HepG2 (cell line): ENCODE data around the gene CDK5RAP1. TPM values are rescaled to one million over a fixed set of nuclear protein-coding genes. Genes with fewer than 3 reads are reported as not detected.

Source experiments
- ATAC-seq: fragments of 200-7000 bp; cut with Tn5 transposase; 3 replicates; pipeline ENCODE4 v1.9.1; 2020; ENCODE audit warnings: mild to moderate bottlenecking, moderate library complexity
- BruUV-seq: library from RNA; stranded (reverse); fragments of 400-500 nt; replicated peaks from 2 replicates; lab custom pipeline; 2021; lab: Mats Ljungman, UMichigan
- CTCF ChIA-PET: fragments of 300-600 bp; formaldehyde crosslinking; extraction: SDS; loops from one replicate; lab custom pipeline; 2021; ENCODE audit warnings: low total read pairs, inconsistent platforms, low intra/inter-chr PET ratio; lab: Yijun Ruan, JAX
- POLR2A ChIA-PET: fragments of 350-600 bp; sonication (Branson Sonifier 250); formaldehyde crosslinking; loops from one replicate; lab custom pipeline; 2020; ENCODE audit warnings: antibody characterized with exemption, inconsistent platforms; lab: Yijun Ruan, JAX
- DNase-seq: peaks from one replicate; pipeline ENCODE4 v3.0.0-alpha.2; 2015; ENCODE audit warnings: low spot score
- FAIRE-seq: peaks from 3 replicates; lab custom pipeline; 2011; peaks lifted over from hg19 to GRCh38; lab: Jason Lieb, UNC
- H2AFZ ChIP-seq: one replicate; pipeline ENCODE4 v1.6.1; 2011; ENCODE audit warnings: low read length, inconsistent platforms
- H3K27ac ChIP-seq: fragments of 300-600 bp; 3 replicates; pipeline ENCODE4 v1.8.0; 2011; ENCODE audit warnings: mixed run types, mild to moderate bottlenecking, mixed read lengths, low read length, inconsistent platforms; ENCODE audit not compliant: insufficient read depth; ENCODE audit errors: extremely low read length
- H3K27me3 ChIP-seq, 2 experiments: fragments of 200-600 bp in 1 of 2; 2 replicates in 1 of 2; 3 replicates in 1 of 2; pipeline versions ENCODE4 v1.6.0 to v1.8.0; 2011; ENCODE audit warnings: low read length in 2 of 2, mild to moderate bottlenecking in 2 of 2, moderate library complexity in 2 of 2, inconsistent platforms in 1 of 2; ENCODE audit not compliant: insufficient read depth in 2 of 2, control insufficient read depth in 1 of 2
- H3K36me3 ChIP-seq, 2 experiments: fragments of 200-600 bp in 1 of 2; replicated peaks in 1 of 2; 2 replicates in 1 of 2; 3 replicates in 1 of 2; pipeline versions ENCODE4 v1.5.1 to v1.8.0; 2011; ENCODE audit warnings: low read length in 2 of 2, inconsistent platforms in 1 of 2; ENCODE audit not compliant: insufficient read depth in 2 of 2, control insufficient read depth in 1 of 2
- H3K4me1 ChIP-seq: 2 replicates; pipeline ENCODE4 v1.5.1; 2012; ENCODE audit warnings: low read length, inconsistent platforms; ENCODE audit not compliant: insufficient read depth
- H3K4me2 ChIP-seq: 2 replicates; pipeline ENCODE4 v1.6.0; 2011; ENCODE audit warnings: low read depth, low read length, inconsistent platforms
- H3K4me3 ChIP-seq, 3 experiments: fragments of 200-600 bp in 1 of 3; sonication (generic), shearing (Covaris generic) in 1 of 3; replicated peaks in 1 of 3; 2 replicates each; pipeline ENCODE4 v1.5.1; 2011 to 2016; ENCODE audit warnings: low read length in 3 of 3, inconsistent platforms in 2 of 3, low read depth in 2 of 3, mild to moderate bottlenecking in 2 of 3, control low read depth in 1 of 3, mixed read lengths in 1 of 3; ENCODE audit not compliant: insufficient read depth in 1 of 3
- H3K79me2 ChIP-seq: one replicate; pipeline ENCODE4 v1.6.1; 2011; ENCODE audit warnings: low read length, inconsistent platforms; ENCODE audit not compliant: insufficient read depth
- H3K9ac ChIP-seq: 2 replicates; pipeline ENCODE4 v1.6.0; 2011; ENCODE audit warnings: mild to moderate bottlenecking, low read depth, low read length, inconsistent platforms; ENCODE audit not compliant: insufficient read depth
- H3K9me3 ChIP-seq: 2 replicates; pipeline ENCODE4 v1.5.1; 2012; ENCODE audit warnings: mild to moderate bottlenecking, low read length
- H4K20me1 ChIP-seq: 2 replicates; pipeline ENCODE4 v1.6.0; 2011; ENCODE audit warnings: inconsistent platforms, mild to moderate bottlenecking, low read length, moderate library complexity; ENCODE audit not compliant: insufficient read depth
- CENPX ChIP-seq: sonication (generic); formaldehyde crosslinking; IDR thresholded peaks from 2 replicates; pipeline ENCODE4 v1.9.0; 2021; ENCODE audit warnings: mild to moderate bottlenecking, missing genetic modification reagents, moderate library complexity
- FOXC1 ChIP-seq: sonication (generic); formaldehyde crosslinking; IDR thresholded peaks from 2 replicates; pipeline ENCODE4 v1.8.0; 2022; ENCODE audit warnings: mild to moderate bottlenecking, missing genetic modification reagents, borderline replicate concordance
- GLI4 ChIP-seq: sonication (generic); formaldehyde crosslinking; IDR thresholded peaks from 2 replicates; pipeline ENCODE4 v1.5.1; 2020; ENCODE audit warnings: missing genetic modification reagents, mild to moderate bottlenecking, moderate library complexity, borderline replicate concordance
- HMGA1 ChIP-seq: sonication (generic); formaldehyde crosslinking; conservative IDR thresholded peaks from 2 replicates; pipeline ENCODE4 v1.4.0; 2020; ENCODE audit warnings: missing genetic modification reagents
- HNRNPUL1 ChIP-seq: fragments of 200-400 bp; formaldehyde crosslinking; IDR thresholded peaks from 2 replicates; pipeline ENCODE4 v1.6.1; 2017; ENCODE audit warnings: low read depth, mild to moderate bottlenecking, low read length, moderate library complexity
- NCOA5 ChIP-seq: sonication (generic); formaldehyde crosslinking; IDR thresholded peaks from 2 replicates; pipeline ENCODE4 v1.4.0; 2020; ENCODE audit warnings: missing genetic modification reagents
- NFKB2 ChIP-seq: sonication (generic); formaldehyde crosslinking; IDR thresholded peaks from 2 replicates; pipeline ENCODE4 v1.4.0; 2020; ENCODE audit warnings: missing genetic modification reagents, borderline replicate concordance
- PHF8 ChIP-seq: sonication (generic); formaldehyde crosslinking; IDR thresholded peaks from 2 replicates; pipeline ENCODE4 v1.5.0; 2020; ENCODE audit warnings: missing genetic modification reagents
- POLR2AphosphoS5 ChIP-seq: IDR thresholded peaks from 2 replicates; pipeline ENCODE4 v1.6.1; 2012; ENCODE audit warnings: low read depth, low read length
- RARA ChIP-seq: IDR thresholded peaks from 2 replicates; pipeline ENCODE4 v1.6.1; 2016; ENCODE audit warnings: missing genetic modification reagents, missing compliant biosample characterization
- SKI ChIP-seq: fragments of 450-650 bp; IDR thresholded peaks from one replicate; pipeline ENCODE4 v1.6.1; 2018; ENCODE audit warnings: mild to moderate bottlenecking; ENCODE audit not compliant: partially characterized antibody
- SP2 ChIP-seq: sonication (generic); formaldehyde crosslinking; IDR thresholded peaks from 2 replicates; pipeline ENCODE4 v1.5.1; 2020; ENCODE audit warnings: mild to moderate bottlenecking, missing genetic modification reagents
- ZNF205 ChIP-seq: IDR thresholded peaks from 2 replicates; pipeline ENCODE4 v1.6.1; 2018; ENCODE audit warnings: missing biosample characterization, missing genetic modification reagents
- ZNF264 ChIP-seq: sonication (generic); formaldehyde crosslinking; IDR thresholded peaks from 2 replicates; pipeline ENCODE4 v1.4.0; 2020; ENCODE audit warnings: missing genetic modification reagents
- ZNF451 ChIP-seq: sonication (generic); formaldehyde crosslinking; IDR thresholded peaks from 2 replicates; pipeline ENCODE4 v1.5.0; 2020; ENCODE audit warnings: mild to moderate bottlenecking, missing genetic modification reagents
- ZNF790 ChIP-seq: sonication (generic); formaldehyde crosslinking; IDR thresholded peaks from 2 replicates; pipeline ENCODE4 v1.8.0; 2022; ENCODE audit warnings: missing genetic modification reagents, mild to moderate bottlenecking, borderline replicate concordance
- WGBS: methylation state at CpG from one replicate; pipeline ENCODE4 v1.1.6; 2017; ENCODE audit warnings: low lambda C conversion rate; 5-methylcytosine and 5-hydroxymethylcytosine counted together
- in situ Hi-C: cut with HindIII; loops from 2 replicates; pipeline ENCODE4 v1.10.0; 2017; ENCODE audit warnings: low pct_unique_long_range_greater_than_20kb; ENCODE audit not compliant: extremely low pct_ligation_motif_present
- intact Hi-C: fragments of 100-400 bp; cut with micrococcal nuclease; formaldehyde crosslinking; loops from one replicate; pipeline ENCODE4 v1.10.0; 2022; ENCODE audit not compliant: unreplicated experiment
- polyA plus RNA-seq, 8 experiments: library from polyadenylated mRNA; depleted of rRNA in 3 of 8; stranded (reverse) in 7 of 8; unstranded in 1 of 8; fragments of >200 nt; fragmentation: Illumina TruSeq in 4 of 8; extraction: Trizol in 4 of 8; gene quantifications; 2 replicates each; pipeline versions ENCODE4 v1.2.1 to v1.2.3, GENCODE V29; 2011 to 2016; ENCODE audit warnings: low read depth in 4 of 8, missing spikeins in 1 of 8, mixed read lengths in 1 of 8; ENCODE audit not compliant: insufficient read depth in 1 of 8
- total RNA-seq, 5 experiments: library from RNA; depleted of rRNA; stranded (reverse); fragments of >200 nt; fragmentation: Illumina TruSeq; extraction: Trizol; gene quantifications; 2 replicates each; pipeline ENCODE4 v1.2.3, GENCODE V29; 2016; ENCODE audit warnings: low read depth in 1 of 5
- TF ChIP-seq, protein P1 (sequence below): sonication (generic); formaldehyde crosslinking; IDR thresholded peaks from 2 replicates; pipeline ENCODE4 v1.5.0; 2020; ENCODE audit warnings: mild to moderate bottlenecking, missing genetic modification reagents
- TF ChIP-seq, protein P2 (sequence below): IDR thresholded peaks from 2 replicates; pipeline ENCODE4 v1.6.1; 2016; ENCODE audit warnings: control low read depth
- TF ChIP-seq, protein P3 (sequence below): IDR thresholded peaks from 2 replicates; pipeline ENCODE4 v1.6.1; 2018; ENCODE audit warnings: missing genetic modification reagents

The CDK5RAP1 gene
- total and polyA plus RNA-seq, 2 of the 13 experiments (the other 11 are each of a cell fraction or from before 2014, with no cell fraction given): 53.6 to 98.2 TPM

DNA sequence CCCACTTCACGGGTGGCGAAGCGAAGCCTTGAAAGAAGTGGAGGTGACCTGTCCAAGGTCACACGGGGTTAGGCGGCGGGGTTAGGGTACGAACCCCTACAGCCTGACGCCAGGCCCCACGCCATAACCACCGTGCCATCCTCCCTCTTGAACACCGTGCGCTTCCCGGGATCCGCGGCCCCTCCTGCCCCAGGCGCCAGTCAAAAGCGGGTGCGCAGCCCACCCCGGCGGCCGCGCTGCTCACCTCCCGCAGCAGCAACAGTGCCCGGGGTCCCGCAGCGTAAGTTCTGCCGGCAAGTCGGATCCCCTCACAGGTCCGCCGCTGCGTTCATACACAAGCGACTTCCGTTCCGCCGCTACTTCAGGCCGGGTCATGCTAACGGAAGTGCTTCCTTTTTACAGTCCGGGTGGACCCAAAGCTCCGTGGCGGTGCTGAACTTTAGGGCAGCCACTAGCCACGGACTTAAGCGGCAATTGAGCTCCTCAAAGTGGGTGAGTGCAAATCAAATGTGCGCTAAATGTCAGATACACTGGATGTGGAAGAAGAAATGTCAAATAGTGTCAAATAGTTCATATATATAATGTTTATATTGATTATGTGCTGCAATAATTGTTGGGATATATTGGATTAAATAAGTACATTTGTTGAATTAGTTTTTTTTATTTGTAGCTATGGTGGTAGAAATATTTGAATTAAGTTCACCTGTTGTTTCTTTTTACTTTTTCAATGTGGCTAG, at the start of gene CDK5RAP1 (continued):
- TF ChIP-seq, protein P1, sequence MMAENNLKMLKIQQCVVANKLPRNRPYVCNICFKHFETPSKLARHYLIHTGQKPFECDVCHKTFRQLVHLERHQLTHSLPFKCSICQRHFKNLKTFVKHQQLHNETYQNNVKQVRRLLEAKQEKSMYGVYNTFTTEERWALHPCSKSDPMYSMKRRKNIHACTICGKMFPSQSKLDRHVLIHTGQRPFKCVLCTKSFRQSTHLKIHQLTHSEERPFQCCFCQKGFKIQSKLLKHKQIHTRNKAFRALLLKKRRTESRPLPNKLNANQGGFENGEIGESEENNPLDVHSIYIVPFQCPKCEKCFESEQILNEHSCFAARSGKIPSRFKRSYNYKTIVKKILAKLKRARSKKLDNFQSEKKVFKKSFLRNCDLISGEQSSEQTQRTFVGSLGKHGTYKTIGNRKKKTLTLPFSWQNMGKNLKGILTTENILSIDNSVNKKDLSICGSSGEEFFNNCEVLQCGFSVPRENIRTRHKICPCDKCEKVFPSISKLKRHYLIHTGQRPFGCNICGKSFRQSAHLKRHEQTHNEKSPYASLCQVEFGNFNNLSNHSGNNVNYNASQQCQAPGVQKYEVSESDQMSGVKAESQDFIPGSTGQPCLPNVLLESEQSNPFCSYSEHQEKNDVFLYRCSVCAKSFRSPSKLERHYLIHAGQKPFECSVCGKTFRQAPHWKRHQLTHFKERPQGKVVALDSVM: peak; percentile 19; the same call in 1 of the 2 replicates
- no peak for TF ChIP-seq HNRNPUL1
- TF ChIP-seq ZNF205 (CRISPR knock-in tag): peak; percentile 98
- TF ChIP-seq, all 625 proteins: peak for 501

DNA sequence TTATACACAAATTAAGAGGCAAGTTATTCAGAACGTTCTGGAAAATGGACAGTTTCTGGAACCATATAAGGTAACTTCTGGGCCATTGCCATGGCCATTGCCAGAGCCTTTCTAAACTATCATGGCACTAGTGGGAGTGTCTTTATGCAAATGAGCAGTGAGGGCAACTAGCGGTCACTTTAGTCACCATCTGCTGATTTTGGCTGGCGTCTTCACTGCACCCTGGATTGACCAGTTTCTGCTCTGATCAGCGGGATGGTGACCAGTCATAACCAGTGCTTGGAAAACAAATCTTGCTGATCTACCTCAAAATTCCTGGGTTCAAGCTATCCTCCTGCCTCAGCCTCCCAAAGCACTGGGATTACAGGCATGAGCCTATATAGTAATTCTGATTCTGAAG, 49.5 kb upstream of the CDK5RAP1 start:
- H3K79me2 ChIP-seq: no peaks in the 10 kb centered on the region
- H3K9ac ChIP-seq: no peak overlapping the region
- in situ Hi-C loops: no loop called here
- no peak for FAIRE-seq
- H4K20me1 ChIP-seq: no peaks in the 10 kb centered on the region
- ChIA-PET CTCF (no interaction called here), POLR2A (no interaction called here)
- H3K27ac ChIP-seq: no peak overlapping the region
- no peaks in the 10 kb centered on the region for H3K9me3 ChIP-seq
- H3K4me3 ChIP-seq: no peak overlapping the region
- H3K27me3 ChIP-seq: peaks cover 1 to 9% of the 10 kb centered on the region in 2 experiments; a peak in 3 of 5 replicates
- H2AFZ ChIP-seq: no peak overlapping the region
- H3K36me3 ChIP-seq: no peaks in the 10 kb centered on the region
- intact Hi-C loops: no loop called here
- H3K4me2 ChIP-seq: no peak overlapping the region
- DNase-seq: no peak
- WGBS: 23% methylated on average over 4 of the region's 4 CpGs
- BruUV-seq: no TSS peak
- 0 out of 2 replicates have a peak, but pooled peaks cover 9% of the 10 kb centered on the region for H3K4me1 ChIP-seq
- peak; percentile 41 for ATAC-seq
- TF ChIP-seq FOXC1 (CRISPR knock-in tag) (no peak), RARA (0 out of 2 replicates have a peak, but pooled peaks have one; percentile 32), SKI (peak; percentile 34), ZNF451 (CRISPR knock-in tag) (no peak), PHF8 (0 out of 2 replicates have a peak, but pooled peaks have one; percentile 25), ZNF790 (CRISPR knock-in tag) (no peak), SP2 (CRISPR knock-in tag) (no peak), NCOA5 (CRISPR knock-in tag) (no peak), ZNF264 (CRISPR knock-in tag) (no peak), CENPX (no peak), GLI4 (CRISPR knock-in tag) (no peak), NFKB2 (CRISPR knock-in tag) (no peak), HMGA1 (CRISPR knock-in tag) (no peak), POLR2AphosphoS5 (no peak)
- TF ChIP-seq, protein P2, sequence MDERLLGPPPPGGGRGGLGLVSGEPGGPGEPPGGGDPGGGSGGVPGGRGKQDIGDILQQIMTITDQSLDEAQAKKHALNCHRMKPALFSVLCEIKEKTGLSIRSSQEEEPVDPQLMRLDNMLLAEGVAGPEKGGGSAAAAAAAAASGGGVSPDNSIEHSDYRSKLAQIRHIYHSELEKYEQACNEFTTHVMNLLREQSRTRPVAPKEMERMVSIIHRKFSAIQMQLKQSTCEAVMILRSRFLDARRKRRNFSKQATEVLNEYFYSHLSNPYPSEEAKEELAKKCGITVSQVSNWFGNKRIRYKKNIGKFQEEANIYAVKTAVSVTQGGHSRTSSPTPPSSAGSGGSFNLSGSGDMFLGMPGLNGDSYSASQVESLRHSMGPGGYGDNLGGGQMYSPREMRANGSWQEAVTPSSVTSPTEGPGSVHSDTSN (CRISPR knock-in tag): no peak
- TF ChIP-seq, protein P3, sequence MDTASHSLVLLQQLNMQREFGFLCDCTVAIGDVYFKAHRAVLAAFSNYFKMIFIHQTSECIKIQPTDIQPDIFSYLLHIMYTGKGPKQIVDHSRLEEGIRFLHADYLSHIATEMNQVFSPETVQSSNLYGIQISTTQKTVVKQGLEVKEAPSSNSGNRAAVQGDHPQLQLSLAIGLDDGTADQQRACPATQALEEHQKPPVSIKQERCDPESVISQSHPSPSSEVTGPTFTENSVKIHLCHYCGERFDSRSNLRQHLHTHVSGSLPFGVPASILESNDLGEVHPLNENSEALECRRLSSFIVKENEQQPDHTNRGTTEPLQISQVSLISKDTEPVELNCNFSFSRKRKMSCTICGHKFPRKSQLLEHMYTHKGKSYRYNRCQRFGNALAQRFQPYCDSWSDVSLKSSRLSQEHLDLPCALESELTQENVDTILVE: no peak
